ENCODE results near the gene MFAP4.

The MFAP4 gene, protein sequence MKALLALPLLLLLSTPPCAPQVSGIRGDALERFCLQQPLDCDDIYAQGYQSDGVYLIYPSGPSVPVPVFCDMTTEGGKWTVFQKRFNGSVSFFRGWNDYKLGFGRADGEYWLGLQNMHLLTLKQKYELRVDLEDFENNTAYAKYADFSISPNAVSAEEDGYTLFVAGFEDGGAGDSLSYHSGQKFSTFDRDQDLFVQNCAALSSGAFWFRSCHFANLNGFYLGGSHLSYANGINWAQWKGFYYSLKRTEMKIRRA

DNA sequence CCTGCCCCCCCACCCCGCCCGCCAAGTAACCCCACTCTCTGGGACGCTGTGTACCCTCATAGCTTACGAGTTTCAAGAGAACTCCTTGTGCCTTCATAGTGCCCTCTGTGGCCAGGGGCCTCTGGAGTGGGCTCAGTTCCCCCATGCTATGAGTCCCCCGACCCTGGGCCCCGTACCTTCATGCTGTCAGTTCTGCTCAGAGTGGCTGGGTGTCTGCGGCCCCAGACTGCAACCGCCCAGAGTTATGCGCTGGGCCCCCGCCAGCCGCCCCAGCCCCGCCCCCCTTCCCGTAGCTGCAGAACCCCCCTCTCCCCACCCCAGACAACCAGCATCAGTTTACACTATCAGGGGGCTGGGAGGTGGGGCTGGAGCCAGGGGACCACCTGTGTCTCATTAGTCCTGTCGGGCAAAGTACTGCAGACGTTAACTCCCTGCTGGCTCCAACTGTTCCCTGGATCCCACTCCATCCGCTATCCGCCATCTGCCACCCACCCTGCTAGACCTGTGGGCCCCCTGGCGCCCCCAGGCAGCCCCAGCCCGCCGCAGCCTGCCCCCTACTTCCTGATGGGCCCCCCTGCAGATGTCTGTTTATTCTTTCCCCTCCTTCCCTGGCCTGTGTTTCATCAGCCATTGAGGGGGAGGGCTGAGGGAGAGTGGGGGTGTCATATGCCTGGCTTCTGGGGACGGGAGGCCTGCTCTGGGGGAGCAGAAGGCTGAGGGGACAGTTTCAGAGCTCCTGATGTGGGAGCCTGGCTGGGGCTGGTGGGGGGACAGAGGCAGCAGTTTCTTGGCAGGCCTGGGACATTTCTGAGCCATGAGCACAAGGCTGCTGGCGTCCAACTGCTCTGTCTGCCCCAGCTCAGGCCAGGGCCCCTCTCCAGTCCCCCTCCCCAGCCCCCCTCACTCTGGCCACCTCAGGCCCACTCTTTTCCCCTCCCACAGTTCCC, at the start of gene MFAP4:
Gene MFAP4 (minus strand): TSS at position 217 of the 947 bp plus-strand sequence. CDS start 35 bp downstream, at position 182.
- no peak for DNase-seq

DNA sequence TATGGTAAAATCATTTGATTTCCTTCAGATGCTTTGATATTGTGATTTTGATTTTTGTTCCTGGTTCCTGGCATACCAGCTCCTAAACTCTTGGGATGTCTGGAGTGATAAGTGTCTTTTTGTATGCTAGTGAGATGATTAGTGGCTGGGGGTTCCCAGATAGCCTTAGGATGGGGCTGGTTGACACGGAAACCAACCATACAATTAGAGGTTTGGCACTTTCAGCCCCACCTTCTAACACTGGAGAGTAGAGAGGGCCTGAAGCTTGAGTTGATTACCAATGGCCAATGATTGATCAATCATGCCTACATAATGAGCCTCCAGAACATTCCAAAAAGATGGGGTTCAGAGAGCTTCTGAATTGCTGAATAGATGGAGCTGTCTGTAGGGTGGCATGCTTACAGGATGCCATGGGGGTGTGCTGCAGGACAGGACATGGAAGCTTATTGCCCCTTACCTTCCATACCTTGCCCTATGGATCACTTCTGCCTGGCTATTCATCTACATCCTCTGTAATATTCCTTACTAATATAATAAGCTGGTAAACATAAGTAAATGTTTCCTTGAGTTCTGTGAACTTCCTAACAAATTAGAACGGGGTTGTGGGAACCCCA, 46.8 kb upstream of the MFAP4 start:
- no peak for DNase-seq

DNA sequence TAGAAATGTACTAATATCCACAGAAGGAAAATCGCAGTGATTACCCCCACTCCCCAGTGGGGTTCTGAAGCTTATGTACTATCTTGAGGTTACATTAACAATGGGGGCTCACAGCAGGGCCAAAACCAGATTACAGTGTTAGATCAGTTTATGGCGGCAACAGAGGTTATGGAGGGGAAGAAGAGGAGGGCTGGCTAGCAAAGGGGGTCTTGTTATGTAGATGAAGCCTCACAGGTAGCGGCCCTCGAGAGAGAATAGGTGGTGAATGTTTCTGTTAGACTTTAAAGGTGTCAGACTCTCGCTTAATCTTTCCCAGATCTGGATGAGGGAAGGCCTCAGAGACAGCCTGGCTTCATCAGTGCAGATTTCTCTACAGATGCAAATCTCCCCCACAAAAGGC, 46.3 kb upstream of the MFAP4 start:
- no peak for DNase-seq

DNA sequence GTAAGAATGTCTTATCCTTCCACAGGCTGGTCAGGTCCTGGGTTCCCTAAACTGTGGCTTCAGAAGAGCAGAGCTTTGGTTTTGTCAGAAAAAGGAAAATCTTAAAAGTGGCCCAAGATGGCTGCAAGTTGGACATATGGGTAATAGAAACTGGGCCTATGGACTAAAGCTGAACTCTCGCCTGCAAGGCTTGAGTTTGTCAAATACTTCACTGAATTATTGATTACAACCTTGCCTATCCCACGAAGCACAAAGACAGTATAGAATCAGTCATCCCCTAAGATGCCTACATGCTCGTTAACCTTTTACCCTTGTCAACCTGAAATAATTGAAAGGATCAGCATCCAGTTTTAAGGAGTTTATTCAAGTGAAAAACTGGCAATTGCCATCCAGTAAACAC, 44.7 kb upstream of the MFAP4 start:
- DNase-seq, result no peak

DNA sequence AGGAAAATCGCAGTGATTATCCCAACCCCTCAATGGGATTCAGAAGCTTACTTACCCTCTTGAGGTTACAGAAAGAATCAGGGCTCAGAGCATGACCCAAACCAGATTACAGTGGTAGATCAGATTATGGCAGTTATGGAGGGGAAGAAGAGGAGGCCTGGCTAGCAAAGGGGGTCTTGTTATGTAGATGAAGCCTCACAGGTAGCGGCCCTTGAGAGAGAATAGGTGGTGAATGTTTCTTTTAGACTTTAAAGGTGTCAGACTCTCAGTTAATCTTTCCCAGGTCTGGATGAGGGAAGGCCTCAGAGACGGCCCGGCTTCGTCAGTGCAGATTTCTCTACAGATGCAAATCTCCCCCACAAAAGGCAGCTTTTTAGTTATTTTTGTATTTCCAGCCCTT, 39.6 kb upstream of the MFAP4 start:
- DNase-seq, result no peak

DNA sequence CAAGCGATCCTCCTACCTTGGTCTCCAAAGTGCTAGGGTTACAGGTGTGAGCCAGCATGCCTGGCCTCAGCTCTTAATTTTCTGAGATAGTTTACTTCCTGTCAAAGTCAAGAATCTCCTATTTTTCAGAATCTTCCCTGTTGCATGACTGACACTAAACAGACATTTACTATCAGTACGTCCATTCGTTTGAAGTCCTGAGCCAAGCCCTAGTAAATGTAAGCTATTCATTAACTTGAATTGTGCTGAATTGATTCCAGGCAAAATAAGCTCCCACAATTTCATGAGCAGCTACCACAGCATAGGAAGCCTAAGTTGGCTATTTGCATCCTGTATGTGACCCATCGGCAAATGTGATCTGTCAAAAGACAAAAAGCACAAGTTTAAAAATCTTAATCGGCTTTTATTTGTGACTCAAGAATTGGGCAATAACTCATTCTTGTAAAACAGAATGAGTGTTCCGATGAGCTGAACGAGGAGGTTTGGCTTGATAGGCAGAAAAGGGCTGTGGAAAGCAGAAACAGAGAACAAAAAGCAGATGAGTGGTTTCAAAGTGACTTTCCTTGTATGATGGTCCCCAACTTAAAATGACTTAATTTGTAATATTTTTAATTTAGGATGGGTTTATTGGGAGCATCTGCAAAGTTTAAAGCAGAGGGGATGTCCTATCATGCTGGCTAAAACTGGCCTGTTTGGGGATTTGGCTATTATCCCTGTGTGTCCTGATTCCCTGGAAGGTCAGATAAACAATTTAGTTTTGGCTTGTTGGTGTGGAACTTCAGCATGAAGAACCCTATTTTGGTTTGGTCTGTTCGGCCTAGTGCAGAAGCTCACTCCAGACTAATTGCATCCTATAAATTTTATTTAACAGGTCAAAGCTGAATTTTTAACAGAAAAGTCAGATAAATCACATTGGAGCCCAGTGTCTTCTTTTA, 38.2 kb upstream of the MFAP4 start:
- no peak for DNase-seq

DNA sequence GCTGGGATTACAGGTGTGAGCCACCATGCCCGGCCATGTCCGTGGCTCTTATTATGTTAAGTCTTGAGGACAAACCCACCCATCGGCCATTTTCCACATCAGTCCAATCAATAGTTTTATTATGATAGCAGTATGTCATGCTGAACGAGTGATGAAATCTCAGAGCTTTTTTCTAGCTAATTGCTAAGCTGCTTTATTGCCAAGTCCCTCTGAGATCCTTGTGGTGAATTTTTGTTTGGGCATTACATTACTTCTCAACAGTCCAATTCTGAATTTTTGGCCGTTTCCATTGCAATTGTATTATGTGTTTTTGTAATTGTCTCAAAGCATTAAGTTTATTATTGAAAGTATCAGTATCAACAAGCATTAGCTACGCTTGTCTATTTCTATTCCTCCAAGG, 34.9 kb upstream of the MFAP4 start:
- DNase-seq, result no peak

DNA sequence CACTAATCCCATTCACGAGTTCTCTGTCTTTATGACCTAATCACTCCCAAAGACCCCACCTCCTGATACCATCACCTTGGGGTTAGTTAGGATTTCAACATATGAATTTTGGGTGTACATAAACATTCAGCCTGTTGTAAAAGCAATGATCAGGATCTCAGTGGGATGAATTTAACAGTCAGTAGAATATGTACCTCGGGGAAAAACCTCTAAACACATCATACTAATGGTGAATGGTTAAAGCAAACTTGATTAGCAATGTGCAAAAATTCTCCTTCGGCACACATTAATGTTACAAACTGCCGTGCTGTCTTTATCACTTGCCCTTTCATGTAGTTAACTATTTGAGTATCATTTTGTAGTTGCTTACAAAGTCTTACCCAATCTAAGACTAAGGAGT, 34.2 kb upstream of the MFAP4 start:
- no peak for DNase-seq

DNA sequence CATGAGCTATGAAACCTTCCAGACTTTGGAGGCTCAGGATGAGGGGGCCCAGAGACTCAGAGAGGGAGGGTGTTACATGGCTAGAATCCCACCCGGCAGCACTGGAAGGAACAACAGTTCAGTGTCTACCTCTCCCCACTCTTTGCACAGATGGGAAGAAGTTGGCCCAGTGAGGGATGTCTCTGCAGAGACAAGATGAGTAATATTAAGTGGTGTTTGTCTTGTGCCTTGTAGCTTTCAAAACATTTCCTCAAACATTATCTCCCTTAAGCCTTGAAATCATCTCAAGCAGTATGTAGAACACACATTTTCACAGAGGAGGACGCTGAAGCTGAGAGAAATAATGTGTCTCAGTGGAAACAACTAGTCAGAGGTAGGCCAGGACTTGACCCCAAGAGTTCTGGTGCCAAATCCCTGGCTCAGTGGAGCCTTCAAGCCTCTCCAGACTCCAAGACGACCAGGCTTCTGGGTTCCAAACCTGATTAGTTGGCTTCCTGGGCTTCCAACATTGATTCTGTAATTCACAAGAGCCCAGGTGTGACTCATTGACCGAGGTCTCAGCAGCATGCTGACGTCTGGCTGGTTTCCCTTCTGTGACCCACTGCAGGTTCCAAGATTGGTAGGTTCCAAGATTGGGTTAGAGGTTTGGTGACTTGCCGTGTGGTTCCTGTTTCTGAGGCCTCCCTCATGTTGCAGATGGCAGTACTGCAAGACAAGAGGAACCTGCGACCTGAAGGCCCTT, 31.4 kb upstream of the MFAP4 start:
- DNase-seq, result peak; percentile 13

DNA sequence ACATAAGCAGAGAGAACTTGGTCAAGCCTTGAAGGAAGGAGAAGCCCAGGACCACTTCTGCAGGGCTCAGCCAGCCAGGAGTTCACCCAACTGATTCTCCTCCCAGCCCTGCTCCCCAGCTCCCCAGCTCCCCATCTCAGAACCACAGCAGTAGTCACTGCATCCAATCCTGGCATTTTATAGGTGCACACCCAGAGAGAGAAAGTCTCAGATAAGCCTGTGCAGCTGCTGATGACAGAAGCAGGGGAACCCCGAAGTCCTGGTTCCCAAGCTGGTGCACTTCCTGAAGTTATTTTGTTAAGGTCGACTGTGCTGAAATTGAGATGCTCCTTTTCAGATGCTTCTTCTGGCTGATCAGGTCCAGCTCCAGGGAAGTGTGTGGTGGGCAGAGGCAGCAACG, 30.6 kb upstream of the MFAP4 start:
- DNase-seq, result no peak

DNA sequence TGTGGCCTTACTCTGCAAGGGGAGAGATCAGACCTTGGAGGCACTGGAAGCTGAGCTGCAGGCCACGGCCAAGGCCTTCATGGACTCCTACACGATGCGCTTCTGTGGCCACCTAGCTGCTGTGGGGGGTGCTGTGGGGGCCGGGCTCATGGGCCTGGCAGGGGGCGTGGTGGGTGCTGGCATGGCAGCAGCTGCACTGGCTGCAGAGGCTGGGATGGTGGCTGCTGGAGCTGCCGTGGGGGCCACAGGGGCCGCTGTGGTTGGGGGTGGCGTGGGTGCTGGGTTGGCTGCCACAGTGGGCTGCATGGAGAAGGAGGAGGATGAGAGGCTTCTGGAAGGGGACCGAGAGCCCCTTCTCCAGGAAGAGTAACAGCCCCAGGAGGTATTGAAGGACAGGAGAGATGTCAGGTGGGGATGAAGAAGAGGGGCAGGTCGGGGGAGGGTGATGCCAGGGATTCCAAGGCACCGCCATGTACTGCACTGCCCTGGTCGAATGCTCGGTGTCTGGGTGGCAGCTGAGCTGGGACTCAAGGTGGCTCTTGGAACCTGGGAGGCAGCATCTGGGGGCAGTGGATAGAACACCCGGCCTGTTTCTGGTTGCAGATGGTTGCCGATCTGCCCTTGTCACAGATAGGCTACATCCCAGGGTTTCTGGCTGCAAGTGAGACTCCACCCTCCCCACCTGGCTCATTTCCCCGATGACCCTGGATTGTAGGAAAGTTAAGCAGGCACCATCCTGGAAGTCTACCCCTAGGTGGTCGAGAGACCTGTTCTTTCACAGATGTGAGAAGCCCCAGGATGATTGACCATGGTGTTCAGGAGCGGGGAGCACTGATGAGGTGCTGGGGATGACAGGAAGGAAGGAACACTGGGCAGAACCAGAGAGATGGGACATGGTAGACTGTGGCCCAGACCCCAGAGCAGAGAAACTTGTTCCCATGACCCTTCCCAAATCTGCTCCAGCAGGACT, 29.1 kb upstream of the MFAP4 start:
- DNase-seq, result no peak

DNA sequence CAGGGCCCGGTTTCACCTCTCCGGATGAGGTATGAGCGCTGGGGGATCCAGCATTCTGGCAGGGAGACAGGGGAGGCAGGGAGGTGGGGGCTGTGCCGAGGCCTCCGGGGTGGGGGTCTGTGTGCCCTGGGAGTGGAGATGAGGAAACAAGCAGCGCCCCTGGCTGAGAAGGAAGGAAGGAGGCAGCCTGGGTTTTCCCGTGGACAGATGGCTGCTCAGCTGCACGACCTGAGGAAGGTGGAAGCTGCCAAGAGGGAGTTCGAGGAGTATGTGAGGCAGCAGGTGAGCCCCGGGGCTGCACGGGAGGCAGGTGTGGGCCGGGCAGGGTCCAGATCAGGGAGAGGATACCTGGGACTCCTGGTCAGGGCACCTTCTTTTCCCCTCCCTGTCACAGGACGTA, 28.3 kb upstream of the MFAP4 start:
- DNase-seq, result no peak

DNA sequence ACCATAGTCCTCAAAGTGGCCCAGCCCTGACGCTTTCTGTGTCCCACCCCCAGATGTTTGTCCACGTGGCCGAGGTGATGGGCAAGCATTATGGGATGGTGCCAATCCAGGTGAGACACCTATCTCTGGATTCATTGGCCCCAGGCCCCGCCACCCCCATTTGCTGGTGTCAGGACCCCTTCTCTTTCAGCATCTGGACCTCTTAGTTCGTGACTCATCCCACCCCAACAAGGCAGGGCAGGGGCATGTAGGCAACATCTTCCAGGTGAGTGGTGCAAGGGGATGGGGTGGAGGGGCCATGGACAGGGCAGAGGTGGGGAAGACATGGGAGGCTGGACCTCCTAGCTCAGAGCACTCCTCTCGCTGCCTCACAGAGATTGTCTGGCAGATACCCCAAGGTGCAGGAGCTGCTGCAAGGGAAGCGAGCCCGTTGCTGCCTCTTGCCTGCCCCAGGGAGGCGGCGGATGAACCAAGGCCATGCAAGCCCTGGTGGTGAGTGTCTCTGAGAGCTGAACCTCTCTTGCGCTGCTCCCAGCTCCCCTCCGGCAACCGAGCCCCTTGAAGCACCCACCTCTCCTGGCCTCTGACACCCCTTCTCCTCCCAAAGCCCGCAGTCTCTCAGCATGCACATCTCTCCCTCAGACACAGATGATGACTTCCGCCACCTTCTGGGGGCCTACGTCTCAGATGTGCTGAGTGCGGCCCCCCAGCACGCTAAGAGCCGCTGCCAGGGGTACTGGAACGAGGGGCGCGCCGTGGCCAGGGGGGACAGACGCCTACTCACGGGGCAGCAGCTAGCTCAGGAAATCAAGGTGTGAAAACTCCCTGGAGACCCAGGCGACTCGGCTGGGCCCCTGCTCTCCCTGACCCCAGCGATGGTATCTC, 27.6 kb upstream of the MFAP4 start:
- DNase-seq, result no peak

DNA sequence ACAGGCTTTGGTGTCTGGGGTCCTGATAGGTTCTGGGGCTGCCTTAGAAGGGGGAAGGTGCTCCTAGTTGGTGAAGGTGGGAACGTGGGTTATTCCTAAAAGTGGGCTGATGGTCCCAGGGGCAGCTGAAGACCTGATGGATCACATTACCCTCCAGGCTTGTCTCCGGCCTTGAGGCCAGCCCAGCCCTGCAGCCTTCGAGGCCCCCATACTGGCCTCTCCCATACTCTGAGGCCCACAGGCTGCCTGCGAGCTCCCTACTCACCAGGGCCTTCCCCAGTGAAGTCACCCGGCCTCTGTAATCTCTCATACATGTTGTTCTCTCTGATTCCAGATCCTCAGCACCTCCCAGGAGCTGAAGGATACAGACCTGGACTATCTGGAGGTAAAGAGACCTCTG, 26.8 kb upstream of the MFAP4 start:
- no peak for DNase-seq

DNA sequence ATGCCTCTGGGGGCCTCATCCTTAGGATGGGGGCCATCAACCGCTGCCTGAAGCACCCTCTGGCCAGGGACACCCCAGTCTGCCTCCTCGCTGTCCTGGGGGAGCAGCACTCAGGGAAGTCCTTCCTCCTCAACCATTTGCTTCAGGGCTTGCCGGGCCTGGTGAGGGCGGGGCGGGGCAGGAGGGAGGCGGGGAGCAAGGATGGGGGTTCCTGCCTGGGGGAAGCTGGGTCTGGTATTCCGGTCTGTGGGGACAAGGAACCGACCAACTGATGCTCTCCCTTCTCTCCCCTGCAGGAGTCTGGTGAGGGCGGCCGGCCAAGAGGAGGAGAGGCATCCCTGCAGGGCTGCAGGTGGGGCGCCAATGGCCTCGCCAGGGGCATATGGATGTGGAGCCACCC, 26.0 kb upstream of the MFAP4 start:
- DNase-seq, result no peak

DNA sequence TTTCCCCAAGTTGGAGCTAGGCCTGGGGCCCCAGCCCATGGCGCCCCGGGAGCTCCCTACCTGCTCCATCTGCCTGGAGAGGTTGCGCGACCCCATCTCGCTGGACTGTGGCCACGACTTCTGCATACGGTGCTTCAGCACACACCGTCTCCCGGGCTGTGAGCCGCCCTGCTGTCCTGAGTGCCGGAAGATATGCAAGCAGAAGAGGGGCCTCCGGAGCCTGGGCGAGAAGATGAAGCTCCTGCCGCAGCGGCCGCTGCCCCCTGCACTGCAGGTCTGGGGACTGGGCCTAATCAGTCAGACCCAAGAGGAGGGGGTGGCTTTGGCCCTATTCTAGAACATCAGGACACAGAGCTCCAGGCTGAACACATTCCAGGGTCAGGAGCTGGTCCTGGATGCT, 25.5 kb upstream of the MFAP4 start:
- no peak for DNase-seq

DNA sequence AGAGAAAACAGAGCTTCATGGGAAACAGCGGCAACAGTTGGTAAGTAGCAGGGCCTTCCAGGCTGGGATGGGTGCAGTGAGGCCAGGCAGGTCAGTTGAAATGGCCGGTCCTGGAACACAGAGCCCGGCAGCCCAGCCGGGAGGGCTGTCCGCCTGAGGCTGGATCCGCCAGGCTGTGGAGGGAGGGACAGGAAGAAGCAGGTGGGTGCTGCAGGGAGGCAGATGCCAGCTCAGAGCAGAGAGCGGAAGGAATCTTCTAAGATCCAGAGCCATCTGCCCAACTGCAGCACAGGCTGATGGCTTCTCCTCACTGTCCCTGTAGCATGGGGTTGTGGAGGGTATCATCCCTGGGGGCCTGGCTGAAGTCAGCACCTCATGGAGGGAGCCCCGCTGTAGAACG, 24.6 kb upstream of the MFAP4 start:
- no peak for DNase-seq

DNA sequence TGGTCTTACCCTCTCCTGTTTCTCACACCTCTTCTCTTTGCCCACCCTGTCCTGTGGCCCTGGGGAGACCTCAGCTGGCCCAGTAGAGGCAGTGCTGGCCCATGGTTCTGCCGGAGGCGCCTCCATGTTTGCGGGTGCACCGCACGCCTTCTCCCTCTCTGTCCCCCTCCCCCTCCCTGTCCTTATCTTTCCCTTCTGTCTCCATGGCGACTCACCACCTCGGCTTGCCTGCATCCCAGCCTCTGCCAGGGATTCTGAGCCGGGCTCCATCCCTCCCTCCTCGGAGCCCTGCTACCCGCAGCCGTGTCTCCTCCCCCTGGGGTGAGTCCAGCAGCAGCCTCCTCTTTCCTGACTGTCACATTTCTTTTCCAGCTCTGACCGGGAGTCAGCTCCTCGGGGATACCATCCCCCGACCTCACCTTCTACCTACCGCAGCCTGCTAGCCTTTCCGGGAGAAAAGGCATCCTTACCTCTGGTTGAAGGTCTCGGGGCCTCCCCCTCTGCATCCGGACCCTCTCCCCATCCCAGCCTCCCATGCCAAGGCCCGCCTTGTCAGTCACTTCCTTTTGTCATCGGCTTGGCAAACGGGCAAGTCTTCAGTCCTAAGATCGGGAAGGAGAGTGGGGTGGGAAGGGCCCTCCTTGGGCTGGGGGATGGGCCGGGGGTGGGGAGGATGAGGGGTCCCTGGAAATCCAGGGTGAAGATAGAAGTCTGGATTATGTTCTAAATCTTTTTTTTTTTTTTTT, 24.1 kb upstream of the MFAP4 start, which contains the start of gene RNF112:
Gene RNF112 (plus strand): TSS at position 358 of the 746 bp plus-strand sequence. CDS start 177 bp downstream, at position 535.
- no peak for DNase-seq

DNA sequence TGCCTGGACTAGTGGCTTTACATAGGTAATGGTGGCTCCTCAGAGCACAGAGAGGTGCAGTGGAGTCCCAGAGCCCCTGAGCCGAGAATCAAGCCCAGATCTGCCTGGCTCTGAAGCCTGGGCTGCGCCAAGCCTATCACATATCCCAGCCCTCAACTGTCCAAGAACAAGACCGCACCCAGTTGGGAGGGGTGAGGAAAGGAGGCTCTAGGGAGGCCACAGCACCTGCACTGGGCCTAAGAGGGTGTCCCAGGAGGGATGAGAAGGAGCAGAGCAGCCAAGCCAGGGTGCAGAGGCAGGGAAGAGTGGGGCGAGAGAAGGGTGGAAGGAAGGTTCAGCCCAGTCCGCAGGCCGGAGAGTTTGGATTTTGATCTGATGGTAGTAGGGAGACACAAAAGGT, 23.1 kb upstream of the MFAP4 start:
- DNase-seq, result no peak

All from CD4-positive, alpha-beta T cell treated with Interleukin-4 for 4 hours (primary cell).